RWPE1 (cell line): ENCODE data around the gene BCAT1.

ENCODE experiments used
- CTCF ChIA-PET: fragments of 350-600 bp; sonication (Branson Sonifier 250); formaldehyde crosslinking; extraction: SDS; loops from one replicate; lab custom pipeline; 2021; lab: Yijun Ruan, JAX
- POLR2A ChIA-PET: fragments of 400-600 bp; formaldehyde crosslinking; extraction: SDS; loops from one replicate; lab custom pipeline; 2020; ENCODE audit warnings: antibody characterized with exemption; ENCODE audit not compliant: low non-redundant PET; lab: Yijun Ruan, JAX
- DNase-seq: peaks from one replicate; pipeline ENCODE4 v3.0.0; 2012; ENCODE audit warnings: low spot score
- H3K27ac ChIP-seq: fragments of 450-650 bp; 2 replicates; pipeline ENCODE4 v1.5.1; 2017
- TF ChIP-seq, protein P1 (sequence below): fragments of 450-650 bp; conservative IDR thresholded peaks from 2 replicates; pipeline ENCODE4 v1.5.1; 2017; ENCODE audit warnings: low read depth, mild to moderate bottlenecking

Gene BCAT1

DNA sequence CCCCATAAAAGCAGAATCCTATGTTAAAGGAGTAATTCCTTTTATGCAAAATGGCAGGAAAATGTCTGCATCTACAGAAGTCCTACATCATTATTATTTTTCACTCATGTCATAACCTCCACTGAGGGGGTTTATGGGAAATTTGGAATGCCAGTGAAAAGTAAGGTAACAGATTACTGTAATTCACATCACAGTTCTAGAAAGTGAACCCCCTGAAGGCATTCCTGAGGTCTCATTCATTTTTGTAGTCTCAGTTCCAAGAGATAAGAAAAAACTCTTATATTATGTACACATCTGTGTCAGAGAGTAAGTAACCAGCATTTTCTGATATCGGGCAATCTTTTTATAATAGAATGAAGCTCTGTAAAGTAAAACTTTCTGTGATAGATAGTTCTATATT is 28.8 kb upstream of the BCAT1 start:
- TF ChIP-seq, protein P1, sequence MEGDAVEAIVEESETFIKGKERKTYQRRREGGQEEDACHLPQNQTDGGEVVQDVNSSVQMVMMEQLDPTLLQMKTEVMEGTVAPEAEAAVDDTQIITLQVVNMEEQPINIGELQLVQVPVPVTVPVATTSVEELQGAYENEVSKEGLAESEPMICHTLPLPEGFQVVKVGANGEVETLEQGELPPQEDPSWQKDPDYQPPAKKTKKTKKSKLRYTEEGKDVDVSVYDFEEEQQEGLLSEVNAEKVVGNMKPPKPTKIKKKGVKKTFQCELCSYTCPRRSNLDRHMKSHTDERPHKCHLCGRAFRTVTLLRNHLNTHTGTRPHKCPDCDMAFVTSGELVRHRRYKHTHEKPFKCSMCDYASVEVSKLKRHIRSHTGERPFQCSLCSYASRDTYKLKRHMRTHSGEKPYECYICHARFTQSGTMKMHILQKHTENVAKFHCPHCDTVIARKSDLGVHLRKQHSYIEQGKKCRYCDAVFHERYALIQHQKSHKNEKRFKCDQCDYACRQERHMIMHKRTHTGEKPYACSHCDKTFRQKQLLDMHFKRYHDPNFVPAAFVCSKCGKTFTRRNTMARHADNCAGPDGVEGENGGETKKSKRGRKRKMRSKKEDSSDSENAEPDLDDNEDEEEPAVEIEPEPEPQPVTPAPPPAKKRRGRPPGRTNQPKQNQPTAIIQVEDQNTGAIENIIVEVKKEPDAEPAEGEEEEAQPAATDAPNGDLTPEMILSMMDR = no peak
- no peak for DNase-seq
- H3K27ac ChIP-seq = no peak overlapping the region
- ChIA-PET CTCF (no interaction called here), POLR2A (no interaction called here)

DNA sequence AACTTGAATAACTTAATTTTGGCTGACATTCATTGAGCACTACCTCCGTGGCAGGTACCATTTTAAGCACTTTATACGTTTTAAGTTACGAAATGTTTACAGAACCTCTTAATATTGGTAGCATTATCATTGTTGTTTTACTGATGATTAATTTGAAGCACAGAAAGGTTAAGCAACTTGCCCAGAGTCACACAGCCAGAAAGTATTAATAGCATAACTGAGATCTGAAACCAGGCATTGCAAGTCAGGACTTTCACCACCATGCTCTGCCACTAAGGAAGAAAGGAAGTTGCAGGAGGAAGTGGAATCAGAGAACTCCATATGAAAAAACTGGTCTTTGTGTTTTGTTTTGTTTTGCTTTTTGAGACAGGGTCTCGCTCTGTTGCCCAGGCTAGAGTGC is 28.2 kb upstream of the BCAT1 start:
- H3K27ac ChIP-seq = no peak overlapping the region
- no peak for DNase-seq
- ChIA-PET POLR2A (no interaction called here), CTCF (interaction anchor here (0.6 kb wide), 1 partner anchor 21 kb away, joined by 3 read pairs; no protein-coding TSS in a partner anchor)
- TF ChIP-seq, protein P1 = no peak

DNA sequence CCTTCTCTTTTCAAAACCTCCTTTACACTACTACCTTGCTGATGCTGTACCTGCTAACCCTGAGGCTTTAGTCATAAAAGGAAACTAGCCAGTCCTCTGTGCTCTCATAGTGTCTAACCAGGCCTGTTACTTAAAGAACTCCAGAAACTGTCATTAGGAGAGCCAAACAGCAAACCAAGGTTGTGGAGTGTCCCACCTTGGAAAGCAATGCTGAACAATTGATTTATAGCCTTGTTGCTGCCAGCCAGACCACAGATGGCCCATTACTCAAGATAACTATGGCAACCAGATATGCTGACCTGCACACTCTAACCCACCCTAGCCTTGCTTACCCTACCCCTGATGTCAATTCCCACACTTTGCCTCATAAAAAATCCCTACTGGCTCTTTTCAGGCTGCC is 26.5 kb upstream of the BCAT1 start:
- TF ChIP-seq, protein P1 = no peak
- ChIA-PET CTCF (interaction anchor here (0.7 kb wide), 1 partner anchor 16 kb away, joined by 3 read pairs; no protein-coding TSS in a partner anchor), POLR2A (no interaction called here)
- DNase-seq = no peak
- no peak overlapping the region for H3K27ac ChIP-seq

DNA sequence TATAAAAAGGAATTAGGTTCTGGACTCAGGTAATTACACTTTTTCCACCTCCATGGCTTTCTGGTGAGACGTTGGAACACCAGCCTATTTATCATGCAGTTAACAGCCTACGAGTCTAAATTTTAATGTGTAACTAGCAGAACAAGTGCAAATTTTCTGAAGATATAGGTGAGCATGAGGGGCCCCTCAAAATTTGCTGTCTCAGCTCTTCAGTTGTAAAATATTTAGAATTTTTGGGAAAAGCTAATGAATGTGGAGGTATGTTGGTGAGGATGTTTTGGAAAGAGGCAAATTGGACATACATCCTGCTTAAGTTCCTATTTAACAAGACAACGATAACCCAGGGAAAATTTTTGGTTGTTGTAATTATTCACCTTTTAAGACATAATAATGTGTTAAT is 25.3 kb upstream of the BCAT1 start:
- H3K27ac ChIP-seq = no peak overlapping the region
- DNase-seq = no peak
- ChIA-PET CTCF (no interaction called here), POLR2A (no interaction called here)
- TF ChIP-seq, protein P1 = no peak

DNA sequence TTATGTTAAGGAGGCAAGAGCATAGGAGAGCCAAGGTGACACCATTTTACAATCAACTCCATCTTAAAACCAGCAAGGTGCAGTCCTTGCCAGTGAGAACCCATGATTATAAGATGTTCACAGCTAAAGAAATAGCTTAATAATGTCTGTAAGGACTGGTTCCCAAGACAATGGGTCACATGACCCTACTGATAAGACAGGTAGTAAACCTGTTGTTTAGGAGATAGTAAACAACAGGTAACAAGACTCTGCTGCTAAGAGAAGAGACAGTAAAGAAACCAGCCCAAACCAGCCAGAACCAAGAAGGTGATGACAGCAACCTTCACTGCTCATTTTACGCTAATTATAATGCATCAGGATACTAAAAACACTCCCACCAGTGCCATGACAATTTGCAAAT is 23.2 kb upstream of the BCAT1 start:
- TF ChIP-seq, protein P1 = no peak
- CTCF ChIA-PET = interaction anchor here (0.7 kb wide), 1 partner anchor 19 kb away, joined by 3 read pairs; no protein-coding TSS in a partner anchor
- POLR2A ChIA-PET = no interaction called here

DNA sequence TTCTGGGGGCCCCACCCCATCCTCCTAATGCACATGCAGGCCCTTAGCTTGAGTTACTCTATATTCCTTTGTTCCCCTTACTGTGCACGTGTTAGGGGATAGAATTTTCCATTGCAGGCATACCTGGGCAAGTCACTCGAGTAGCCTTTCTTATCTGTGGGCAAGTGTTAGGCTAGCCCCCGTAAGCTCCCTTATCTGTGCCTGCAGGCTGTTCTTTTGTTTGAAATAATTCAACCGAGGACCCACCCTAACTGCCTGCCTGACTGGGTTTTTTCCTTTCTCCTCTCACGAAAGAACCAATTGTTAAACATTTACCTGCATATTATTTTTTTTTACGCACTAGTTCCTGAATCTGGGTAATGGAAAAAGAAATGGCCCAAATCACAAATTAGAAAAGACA is 21.3 kb upstream of the BCAT1 start:
- H3K27ac ChIP-seq = no peak overlapping the region
- ChIA-PET CTCF (no interaction called here), POLR2A (no interaction called here)
- TF ChIP-seq, protein P1 = no peak
- DNase-seq = no peak

More for the DNA sequence above, 23.2 kb upstream of the BCAT1 start:
- no peak for DNase-seq
- no peak overlapping the region for H3K27ac ChIP-seq
